HS-27A (cell line): ENCODE data around the gene RAB11FIP4.

Source experiments
- DNase-seq: peaks from one replicate; pipeline ENCODE4 v3.0.0-alpha.2; 2012; ENCODE audit warnings: low read depth, missing footprints

Gene RAB11FIP4

DNA sequence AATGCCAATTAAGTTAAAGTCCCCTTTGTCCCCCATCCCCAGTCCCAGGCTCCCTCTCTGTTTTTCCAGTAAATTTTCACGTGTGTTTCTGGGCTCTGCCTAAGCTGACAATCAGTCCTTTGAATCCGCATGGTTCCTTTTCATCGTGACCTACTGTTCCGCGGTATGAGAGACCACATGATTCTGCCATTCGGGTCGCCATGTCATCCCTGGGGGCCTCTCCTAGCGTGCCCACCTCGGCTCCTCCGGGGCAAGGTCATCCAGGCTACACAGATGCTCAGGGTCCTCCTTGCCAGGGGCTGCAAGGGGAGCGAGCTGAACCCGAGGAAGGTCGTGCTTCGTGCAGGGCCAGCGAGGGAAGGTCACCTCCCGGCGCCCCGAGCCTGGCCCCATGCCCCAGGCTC is 157.6 kb downstream of the RAB11FIP4 start:
- DNase-seq, result no peak

DNA sequence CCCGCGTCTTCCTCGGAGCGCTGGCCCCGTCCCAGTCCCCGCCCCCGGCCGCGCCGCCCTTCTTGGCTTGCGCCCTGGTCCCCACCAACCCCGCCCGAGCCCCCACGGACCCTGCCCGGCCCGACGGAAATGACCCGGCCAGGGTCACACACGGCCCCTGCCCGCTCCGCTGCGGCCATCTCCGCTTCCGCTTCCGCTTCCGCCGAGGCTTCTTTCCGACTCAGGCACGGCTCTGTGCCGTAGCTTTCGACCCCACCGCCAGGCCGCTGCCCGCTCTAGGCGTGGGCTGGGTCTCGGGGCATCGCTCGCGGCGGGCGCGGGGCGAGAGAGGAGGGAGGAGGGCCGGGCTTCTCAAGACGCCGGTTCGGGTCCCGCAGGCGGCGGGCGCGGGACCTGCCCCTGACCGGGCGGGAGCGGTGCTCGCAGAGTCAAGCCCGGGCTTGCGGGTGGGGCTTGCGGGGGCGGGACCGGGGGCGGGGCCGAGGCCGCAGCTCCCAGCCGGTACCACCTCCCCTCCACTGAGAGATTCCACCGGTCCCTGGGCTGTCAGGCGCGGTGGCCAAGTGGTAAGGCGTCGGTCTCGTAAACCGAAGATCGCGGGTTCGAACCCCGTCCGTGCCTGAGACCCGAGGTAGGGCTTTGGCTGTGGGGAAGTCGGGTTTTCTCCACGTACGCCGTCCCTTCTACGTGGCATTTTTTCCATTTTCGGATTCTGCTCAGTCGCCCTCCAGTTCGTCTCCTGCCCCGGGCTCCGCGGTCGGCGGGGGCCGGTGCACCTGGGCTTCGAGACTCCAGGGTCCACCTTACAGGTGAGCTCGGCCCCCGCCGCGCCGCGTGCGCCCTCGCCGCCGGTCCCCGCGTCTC is 158.3 kb downstream of the RAB11FIP4 start:
- DNase-seq, result no peak

DNA sequence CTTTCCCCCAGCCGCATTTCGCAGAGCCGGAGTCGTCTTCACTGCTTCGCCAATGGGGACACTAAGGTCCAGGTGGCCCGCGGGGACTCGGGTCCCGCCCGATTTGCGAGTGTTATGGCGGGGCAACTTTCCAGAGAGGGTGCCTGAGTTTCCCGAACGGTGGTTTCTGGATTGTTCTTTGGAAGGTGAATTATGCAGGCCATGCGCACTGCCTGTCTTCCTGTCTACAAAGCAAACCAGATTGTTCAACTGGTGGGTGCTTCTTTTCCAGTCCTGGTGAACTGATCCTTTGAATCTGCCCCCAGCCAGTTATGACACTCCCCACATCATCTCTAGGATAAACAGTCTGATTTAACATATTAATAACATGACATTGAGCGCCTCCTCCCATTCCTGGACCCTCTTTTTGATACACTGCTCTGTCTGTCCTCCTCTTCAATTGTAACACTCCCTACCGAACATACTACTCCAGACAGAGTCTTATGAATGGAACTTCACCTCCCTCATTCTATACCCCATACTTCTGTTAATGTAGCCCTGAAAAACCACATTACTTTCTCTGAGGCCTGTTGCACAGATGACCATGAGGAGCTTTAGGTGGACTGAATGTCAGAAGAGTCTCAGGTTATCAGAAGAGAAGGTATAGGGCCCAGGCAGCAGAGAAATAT is 159.0 kb downstream of the RAB11FIP4 start:
- no peak for DNase-seq

DNA sequence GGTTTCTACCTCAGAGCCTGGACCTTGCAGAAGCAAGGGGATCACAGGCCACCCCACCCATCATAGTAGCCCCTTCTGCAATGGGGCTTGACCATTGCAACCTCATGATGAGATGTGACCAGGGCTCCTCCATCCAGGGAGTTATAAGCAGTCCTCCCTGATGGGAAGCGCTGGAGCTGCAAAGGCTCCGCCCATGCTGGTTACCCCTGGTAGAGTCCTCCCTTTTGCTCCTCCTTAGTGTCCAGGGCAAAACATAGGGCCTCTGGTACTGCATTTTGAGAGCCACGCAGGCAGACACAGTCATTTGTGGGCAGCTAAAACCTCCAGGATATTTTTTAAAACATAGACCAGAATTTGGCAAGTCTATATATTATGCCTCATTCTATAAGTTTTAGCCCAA is 161.1 kb downstream of the RAB11FIP4 start:
- DNase-seq, result no peak

DNA sequence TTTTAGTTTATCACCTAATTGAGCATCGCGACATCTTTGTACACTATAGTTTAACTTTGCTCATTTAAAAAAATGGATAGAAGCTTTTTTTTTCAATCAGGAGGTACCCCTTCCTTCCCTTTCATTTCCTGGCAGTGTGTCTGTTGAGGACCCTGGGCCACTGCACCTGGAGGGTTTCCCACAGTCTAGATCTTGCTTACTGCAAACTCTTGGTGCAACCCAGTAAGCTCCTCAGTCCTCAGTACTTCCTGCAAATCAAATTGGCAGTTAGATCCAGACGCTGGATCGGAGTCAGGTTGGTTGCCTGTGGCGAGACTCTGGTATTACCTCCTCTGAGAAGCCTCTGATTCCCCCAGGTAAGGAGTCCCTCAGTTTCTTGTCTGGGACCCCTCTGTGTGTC is 162.0 kb downstream of the RAB11FIP4 start:
- no peak for DNase-seq

DNA sequence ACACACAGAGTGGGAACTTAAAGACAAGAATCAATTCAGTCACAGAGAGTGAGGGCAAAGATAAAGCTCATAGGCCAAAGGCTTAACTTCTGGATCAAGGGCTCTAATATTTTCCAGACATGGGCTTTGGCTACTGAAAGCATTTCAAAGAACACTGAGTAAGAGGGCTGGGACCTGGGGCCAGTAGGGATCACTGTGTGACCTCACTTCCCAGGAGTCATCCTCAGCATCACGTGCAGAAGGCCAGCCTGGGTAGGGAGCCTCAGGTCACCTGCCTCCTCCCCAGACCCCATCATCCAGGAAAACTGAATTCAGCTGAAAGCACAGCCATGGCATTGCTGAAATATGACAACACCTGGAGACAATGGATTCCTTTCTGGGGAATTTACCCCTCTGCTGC is 163.5 kb downstream of the RAB11FIP4 start:
- DNase-seq, result no peak

DNA sequence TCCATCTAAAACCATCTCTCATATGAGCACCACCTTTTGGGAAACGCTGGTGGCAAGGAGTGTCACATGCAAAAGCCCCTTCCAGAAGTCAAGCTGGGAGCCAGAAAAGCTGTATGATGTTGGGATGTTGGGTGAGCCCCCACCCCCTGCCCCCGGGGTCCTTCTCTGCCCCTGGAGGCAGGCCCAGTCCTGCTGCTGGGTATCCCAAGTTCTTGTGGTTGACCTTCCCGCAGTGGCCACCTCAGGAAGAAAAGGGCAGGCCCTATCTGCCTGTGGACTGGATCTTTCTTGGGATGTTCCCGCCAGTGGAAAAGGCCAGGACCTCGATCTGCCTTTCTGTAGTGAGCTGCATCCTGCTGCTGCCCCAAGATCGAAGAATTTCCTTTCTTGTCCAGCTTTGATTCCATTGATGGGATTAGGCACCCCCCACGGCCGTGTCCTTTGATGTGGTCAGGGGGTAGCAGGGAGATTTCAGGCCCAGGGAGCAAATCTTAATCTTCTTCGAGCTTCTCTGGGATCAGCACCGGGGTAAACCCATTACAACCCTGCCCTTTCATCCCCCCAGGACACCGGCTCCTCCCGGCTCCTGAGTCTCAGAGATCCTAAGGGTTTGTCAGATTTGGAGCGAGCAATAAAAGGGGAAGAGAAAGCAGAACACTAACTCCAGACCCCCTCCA is 165.6 kb downstream of the RAB11FIP4 start:
- no peak for DNase-seq

DNA sequence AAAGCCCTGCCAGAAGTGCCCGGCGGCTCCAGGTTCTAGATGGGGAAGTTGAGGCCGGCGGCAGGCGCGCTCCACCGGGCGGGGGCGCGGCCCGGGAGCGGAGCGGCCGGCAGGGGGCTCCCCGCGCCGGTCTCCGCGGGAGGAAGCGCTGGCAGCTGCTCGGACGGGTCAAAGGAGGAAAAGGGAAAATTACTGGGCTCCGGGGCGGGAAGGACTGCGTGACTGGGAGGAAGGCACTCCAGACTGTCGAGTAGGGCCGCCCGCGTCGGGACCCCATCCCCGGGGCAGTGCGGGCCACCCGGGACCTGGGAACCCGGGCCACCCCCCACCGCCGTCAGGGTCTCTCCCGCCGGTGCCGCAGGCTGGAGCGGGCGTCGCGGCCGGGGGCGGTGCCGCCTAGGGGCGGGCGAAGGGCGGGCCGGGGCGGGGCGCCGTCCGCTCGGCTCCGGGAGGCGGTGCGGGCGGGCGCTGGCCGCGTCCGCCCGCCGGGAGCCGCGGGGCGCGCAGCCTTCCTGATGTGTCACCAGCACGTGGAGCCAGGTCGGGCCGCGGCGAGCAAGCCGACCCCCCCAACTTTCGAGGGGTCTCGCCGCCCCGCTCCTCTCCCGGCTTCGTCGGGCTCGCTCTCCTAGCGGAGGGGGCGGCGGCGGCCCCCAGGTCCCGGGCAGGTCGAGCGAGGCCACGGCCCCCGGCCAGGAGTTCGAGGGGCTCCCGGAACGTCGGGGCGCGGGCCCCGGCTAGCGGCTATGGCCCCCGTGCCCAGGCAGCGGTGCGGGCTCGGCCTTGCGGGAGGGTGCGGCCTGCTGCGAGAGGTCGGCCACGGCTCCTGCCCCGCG is 167.5 kb downstream of the RAB11FIP4 start:
- no peak for DNase-seq

DNA sequence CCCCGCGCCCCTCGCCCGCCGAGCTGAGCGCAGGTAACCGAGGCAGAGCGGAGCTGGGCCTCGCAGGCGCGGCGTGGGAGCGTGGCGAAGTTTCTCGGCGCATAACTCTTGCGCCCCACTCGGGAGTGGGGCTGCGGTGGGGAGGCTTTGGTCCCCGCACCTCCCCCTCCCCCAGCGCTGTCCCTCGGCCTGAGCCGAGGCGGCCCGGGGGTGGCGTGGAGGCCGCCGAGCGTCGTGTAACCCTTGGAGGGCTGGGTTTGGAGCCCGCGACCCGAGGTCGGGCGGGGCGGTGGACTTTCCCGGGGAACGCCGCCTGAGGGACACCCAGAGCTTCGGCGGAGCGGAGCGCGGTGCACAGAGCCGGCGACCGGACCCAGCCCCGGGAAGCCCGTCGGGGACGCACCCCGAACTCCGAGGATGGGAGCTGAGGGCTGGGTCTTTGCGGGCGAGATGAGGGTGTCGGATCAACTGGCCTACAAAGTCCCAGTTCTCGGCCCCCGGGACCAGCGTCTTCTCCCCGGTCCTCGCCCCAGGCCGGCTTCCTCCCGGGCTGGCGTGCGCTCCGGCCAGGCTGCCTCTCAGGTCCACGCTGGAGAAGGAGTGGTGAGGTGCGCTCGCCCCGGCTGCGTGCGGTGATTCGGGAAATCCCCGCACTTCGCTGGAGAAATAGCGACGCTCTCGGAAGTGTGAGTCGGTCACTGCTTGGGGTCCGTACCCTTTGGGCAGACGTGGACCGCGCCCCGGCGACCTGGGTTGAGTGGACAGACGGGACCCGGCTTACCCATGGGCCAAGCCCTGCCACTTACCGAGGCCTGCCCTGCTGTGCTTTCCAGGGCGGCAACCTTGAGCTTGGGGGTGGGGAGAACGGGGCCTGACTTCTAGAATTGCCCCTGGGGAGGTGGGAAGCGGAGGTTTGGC is 168.4 kb downstream of the RAB11FIP4 start:
- DNase-seq, result no peak

DNA sequence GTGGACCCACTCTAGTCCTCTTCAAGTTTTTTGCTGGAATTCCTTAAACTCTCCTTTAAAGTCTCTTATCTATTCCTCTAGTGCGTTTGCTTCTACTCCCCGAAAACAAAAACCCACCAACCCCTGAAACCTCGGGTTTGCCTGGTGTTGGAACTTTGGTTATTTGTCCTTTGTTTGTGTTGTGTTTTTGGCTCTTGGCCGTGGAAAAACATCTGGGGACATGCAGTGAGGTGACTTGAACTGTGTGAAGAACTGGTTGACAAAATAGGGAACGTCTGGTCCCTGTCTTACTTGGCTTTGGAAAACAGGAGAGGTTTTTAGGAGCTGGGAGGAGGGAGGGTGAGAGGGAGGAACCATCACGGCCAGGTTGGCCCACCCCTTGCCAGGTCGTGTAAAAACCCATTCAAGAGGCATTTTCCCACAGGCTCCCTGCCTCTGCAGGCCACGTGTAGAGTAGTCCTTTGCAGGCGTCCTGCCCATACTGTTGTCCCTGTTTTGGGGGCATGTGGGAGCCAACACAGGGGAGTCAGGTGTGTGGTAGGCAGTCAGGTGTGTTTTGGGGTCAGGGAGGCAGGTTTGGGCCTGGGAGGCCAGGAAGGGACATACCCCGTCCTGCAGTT is 169.3 kb downstream of the RAB11FIP4 start:
- DNase-seq, result no peak

DNA sequence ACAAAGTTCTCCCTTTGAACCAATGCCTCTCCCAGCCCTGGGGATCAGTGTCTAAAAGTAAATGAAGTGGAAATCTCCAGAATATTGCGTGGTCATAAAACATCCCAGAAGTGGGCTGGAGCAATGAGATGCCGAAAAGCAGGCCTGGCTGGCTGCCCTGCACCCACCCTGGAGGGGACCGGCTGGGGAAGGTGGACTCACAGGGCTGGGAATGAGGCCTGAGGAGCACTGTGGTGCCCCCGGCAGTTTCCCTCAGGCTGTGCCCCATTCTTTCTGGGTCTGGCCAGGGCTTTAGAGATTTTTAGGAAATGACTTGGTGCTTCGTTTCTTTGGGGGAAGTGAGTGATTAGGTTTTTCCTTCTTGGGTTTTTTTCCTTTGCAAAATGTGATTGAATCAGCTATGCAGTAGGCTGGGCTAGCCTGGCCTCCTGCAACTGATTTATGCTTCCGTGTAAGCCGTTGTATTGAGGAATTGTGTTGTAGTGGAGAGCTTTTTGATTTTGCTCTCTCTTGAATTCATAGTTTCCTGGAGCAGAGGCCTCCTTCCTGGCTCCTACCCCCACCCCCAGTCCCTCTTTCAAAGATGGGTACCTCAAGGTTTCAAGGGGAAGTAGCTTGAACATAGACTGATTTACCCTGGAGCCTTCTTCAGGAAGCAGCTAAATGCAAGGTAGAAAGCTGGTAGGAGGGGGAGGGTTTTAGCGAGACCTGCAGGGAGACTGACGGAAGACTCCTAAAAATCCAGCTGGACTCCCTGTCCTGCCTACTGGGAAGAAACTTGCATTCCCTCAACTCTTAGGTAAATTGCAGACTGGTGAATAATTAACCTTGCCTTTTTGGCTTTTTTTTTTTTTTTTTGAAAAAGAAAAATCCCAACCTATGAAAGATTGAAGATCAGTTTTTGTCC is 170.2 kb downstream of the RAB11FIP4 start:
- no peak for DNase-seq

DNA sequence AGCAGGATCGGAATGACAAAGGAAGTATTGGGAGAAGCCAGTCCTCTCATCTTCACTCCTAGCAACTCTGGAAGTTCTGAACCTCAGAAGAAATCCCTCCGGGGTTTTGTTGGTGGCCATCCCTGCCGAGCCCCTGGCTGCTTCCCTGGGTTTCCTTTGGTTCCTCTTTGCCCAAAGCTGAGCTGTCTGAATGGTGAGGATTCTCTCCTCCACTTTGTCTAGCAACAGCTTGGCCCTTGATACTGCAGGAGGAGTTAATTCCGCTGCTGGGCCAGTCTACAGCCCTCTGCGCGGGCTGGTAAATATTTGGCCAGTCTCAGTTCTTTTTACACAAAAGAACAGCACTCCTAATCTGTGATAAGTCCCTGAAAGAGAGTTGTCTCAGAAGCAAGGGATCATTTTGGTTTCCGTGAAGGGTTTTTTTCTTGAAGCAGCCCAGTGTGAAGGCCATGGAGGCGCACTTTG is 170.9 kb downstream of the RAB11FIP4 start:
- no peak for DNase-seq

DNA sequence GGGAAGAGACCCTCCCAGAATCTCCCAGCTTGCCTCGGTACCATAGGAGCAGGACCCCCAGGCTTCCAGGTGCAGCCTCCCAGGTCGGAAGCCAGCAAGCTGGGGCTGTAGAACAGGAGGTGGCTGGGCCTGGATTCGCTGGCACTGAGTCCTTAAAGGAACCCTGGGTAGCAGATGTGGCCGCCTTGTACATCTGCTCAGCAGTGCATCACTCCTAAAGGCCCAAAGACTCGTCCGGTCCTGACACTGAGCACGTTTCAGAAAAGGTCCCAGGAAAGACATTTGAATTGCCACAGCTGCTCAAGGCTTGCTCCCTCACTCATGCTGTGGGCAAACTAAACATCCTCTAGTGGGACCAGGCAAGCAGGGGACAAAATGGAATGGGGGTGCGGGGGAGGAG is 172.8 kb downstream of the RAB11FIP4 start:
- no peak for DNase-seq

DNA sequence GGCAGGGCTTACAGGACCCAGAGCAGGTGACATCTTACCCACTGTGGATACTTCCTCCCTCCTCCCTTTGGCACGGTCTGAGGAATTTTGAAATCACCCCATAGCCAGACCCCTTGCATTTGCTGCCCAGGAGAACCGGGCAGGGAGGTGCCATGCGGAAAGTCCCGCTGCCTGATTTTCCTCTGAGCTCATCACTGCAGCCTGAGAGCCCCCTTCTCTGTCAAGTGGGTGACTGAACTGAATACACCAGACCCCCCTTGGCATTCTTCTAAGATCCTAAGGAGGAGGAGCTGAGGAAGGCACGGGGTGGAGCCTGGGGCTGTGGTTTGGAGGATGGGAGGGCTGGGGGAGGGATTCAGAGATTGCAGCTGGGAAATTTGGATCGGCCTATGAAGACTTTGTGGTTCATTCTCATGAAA is 173.4 kb downstream of the RAB11FIP4 start:
- DNase-seq, result no peak

DNA sequence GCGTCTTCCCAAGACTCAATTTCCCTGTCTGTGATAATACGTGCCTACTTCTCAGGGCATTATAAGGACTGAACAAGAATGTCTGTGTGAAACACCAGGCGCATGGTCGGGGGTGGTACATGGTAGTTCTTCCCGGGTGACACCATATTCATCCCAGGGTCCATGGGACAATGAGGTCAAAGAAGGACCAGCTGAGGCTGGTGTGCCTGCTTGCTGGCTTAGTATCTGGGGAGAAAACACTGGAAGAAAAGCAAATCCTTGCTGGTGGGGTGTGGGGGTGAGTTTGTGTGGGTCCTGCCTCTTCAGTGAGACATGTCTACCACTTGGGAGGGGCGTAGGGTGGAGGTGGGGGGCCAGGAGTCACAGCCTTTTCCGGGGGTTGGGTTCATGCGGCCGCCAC is 174.2 kb downstream of the RAB11FIP4 start:
- DNase-seq, result no peak

DNA sequence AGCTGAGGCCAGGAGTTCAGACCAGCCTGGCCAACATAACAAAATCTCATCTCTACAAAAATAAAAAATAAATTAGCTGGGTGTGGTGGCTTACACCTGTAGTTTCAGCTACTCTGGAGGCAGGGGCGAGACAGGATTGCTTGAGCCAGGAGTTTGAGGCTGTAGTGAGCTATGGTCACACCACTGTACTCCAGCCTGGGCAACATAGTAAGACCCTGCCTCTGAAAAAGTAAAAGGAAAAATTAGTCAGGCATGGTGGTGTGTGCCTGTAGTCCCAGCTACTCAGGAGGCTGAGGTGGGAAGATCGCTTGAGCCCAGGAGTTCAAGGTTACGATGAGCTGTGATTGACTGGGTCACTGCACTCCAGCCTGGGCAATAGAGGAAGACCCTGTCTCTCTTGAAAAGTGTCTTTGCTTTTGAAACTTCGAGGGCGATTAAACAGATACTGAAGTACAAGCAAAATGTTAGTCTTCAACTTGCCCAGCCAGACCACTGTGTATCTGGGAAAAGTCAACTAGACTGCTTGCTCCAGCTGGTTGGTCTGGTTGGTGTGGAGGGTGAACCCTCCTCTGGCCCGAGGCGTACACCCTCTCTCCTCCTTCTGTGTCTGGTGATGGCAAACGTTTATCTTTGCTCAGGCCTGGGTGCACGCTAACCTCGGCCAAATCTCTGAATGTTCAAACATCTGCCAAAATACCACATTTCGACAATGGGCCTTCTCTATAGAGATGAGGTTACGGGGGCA is 174.9 kb downstream of the RAB11FIP4 start:
- no peak for DNase-seq

DNA sequence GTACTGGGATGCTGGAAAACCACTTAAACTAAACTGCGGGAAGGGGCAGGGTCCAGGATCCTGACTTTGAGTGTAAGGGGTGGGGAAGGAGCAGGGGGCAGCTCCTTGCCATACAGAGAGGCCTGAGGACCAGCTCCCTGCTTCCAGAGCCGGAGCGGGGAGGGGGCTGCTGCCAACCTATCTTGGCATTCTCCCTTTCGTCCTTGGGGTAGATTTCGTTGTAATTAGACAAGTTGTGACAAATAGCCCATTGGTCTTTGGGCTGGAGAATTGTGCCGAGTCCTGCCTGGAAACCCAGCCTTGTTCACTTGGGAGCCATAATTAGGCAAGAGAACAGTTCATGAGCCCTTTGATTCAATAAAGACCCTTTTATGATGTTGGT is 175.5 kb downstream of the RAB11FIP4 start:
- no peak for DNase-seq

DNA sequence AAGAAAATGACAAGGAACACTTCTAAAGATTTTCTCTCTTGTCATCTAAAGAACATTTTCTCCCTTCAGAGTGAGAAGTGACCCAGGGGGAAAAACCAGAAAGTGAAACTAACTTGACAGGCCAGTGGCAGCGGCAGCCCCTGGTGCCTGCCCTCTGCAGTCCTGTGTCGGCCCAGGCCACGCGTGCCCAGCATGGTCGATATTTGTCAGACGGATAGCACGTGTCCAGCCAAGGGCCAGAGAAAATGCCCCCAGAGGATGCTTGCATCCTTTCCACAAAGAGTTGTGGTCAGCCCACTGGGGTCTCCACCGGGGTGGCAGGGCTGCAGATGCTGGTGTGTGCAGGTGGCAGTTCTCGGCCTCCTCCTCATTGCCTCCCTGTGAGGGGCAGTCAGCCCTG is 176.6 kb downstream of the RAB11FIP4 start:
- DNase-seq, result no peak

DNA sequence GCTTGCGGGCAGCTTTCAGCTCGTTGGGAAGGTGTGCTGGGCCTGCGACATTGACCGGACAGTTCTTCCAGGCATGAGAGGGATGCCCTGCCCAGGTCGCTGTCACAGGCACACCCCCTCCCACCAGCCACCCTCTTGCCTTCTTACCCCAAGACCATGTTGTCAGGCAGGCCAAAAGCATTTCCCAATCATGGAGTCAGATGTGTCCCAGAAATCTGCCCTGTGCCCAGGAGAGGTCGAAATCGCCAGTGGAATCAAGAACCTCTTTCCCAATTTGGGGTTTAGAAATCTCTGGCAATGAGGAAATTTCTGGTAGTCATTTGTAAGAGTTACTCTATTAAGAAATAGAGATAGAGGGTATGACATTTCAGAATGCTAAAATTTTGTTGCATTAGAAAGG is 177.1 kb downstream of the RAB11FIP4 start:
- DNase-seq, result no peak
